NCI-H510A treated with DMSO at 0.1 percent for 48 hours (cell line): ENCODE results near the gene CNTN6.

Experiments
- DNase-seq: peaks from one replicate; lab custom pipeline; 2025; lab: John Stamatoyannopoulos, UW

CNTN6 gene

DNA sequence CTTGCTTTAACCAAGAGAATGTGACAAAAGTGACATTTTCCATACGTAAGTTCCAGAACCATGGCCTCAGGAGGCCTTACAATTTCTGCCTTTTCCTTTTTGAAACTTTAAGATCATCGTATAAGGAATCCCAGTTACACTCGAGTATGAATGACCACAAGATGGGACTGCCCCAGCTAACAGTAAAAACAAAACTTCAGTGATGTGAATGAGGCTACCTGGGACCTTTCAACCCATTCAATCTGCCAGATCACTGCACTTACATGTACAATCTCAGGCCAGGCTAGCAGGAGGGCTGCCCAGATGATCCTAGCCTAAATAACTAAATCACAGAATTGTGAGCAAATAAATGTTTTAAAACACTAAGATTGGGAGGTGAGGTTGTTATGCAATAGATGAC is 328.8 kb downstream of the CNTN6 start:
- no peak for DNase-seq

DNA sequence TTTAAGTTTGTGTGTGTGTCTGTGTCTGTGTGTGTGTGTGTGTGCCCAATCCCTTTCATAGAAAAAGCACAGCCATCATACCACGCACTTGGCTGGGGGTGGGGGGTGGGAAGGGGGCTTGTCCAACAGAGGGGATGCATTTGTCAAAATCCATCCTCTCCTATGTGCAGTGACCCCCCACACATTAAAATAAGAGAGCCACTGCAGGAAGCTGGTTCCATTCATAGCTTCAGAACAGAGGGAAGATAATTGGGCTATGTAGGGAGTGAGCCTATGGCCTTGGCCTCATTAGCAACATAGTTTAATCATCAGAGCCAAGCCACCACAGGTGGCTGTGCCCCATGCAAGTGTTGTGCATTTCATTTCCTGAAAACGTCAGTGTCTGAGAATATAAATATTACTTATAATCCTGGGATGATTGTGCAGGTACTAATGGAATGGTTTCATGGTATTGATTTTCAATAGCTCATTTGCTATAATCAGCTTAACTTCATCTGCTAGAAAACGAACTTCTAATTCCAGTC is 330.8 kb downstream of the CNTN6 start:
- no peak for DNase-seq

DNA sequence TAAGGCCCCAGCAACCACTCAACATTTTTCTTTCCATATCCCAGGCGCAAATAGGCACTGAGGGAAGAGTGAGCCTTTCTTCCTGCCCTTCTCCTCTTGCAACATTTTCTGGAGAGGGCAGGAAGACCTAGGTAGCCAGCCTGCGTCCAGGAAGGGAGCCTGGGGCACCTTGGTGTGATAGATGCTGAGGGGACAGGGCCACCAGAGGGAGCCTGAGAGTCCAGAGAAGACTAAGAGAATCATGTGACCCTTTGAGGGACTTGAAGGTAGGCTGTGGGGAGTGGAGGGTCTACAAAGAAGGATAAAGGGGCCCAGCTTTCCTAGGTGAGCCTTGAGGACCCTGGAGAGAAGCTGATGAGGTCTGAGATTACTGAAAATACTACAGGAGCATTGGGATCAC is 346.6 kb downstream of the CNTN6 start:
- DNase-seq = no peak

DNA sequence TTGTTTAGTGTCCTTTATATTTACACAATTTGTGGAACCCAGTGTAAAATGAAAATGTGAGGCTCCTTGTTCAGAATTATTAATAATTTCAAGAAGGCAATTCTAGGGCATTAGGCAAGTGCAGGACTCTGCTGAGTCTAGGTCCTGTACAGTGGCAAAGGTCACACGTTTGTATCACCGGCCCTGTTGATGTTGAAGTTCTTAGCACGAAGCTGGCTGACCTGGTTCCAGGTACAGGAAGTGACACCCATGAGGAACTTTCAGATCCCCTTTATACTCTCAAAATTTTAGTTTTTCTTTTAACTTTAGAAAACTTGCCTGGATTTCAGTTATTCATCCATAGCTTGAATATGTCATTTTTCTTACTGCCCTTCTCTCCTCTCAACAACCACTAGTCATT is 349.4 kb downstream of the CNTN6 start:
- DNase-seq = no peak

DNA sequence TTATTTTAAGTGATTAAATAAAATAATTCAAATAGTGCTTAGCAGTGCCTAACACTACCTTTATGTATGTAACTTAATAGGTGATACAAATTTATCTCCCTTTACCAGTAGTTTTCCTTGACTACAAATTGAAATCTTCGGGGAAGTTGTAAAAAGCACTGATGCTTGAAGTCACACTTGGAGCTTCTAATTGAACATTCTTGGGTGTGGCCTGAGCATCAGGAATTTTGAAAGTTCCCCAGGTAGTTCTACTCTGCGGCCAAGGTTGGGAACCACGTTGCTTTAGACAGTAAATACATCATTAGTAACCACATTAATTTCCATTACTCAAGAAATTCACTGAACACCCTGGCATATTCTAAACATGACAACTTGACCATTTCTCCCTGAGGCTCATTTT is 351.4 kb downstream of the CNTN6 start:
- DNase-seq = no peak

DNA sequence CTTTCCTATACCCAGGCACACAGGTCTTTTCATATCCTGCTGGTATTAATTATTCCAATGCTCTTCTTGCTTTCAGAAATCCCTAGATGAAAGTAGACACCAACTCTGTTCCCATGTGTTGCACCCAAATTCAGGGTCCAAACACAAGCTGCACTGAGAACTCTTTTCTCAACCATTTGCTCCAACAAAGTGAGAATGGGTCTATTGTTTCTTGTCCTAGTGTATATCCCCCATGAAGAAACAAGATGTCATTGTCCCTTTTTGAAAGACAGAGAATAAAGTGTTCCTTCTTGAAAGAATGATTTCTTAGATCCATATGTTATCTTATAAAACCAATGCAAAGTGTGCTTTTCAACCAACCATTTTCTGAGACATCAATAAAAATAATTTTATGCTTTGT is 353.7 kb downstream of the CNTN6 start:
- DNase-seq = no peak

DNA sequence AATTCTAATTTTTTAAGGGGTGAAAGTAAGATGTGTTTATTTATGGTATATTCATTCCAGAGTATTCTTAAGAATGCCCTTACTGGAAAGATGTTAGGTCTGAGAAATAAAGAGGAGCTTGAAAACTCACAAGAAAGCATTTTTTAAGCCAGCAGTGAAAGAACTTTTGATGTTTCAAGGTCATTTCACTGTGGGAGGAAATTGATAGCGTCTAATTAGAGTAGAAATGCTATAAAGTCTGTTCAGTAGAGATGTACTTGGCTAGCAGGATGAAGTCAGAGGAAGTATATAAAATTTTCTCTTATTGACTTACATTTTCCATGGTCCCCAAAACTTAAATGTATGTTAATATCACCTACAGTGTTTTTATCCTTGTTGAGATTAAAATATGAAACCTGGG is 354.6 kb downstream of the CNTN6 start:
- DNase-seq = no peak

DNA sequence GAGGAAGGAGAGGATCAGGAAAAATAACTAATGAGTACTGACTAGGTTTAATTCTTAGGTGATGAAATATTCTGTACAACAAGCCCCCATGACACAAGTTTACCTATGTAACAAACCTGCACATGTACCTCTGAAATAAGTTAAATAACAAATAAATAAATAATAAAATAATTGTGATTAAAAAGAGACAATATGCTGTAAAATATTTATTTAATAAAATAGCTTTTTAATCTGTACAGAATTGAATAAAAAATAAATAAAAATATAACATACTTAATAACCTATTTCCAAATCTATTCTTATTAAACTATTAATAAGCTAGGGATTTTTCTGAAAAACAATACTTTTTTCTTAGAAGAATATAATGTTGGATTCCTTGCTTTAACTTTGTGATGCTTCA is 355.6 kb downstream of the CNTN6 start:
- no peak for DNase-seq
